ENCODE measurements around the gene PHAF1. TPM values are rescaled to one million over a fixed set of nuclear protein-coding genes. Genes with fewer than 3 reads are reported as not detected.
"Not testable (repeated sequence)": the region's sequence is repeated elsewhere in the genome, so short reads cannot be mapped to it uniquely, and the experiment has no call there.

The PHAF1 gene
- total RNA-seq, 1 experiment from 2014 or later = 15.7 TPM

DNA sequence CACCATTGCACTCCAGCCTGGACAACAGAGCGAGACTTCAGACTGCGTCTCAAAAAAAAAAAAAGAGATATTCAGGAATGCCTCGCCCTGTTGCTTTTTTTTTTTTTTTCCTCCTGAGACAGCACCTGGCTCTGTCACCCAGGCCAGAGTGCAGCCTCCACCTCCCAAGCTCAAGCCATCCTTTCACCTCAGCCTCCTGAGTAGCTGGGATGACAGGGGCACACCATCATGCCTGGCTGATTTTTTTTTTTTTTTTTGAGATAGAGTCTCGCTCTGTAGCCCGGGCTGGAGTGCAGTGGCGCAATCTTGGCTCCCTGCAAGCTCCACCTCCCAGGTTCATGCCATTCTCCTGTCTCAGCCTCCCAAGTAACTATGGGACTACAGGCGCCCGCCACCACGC is 8.0 kb downstream of the PHAF1 start:
- intact Hi-C loops (cut with micrococcal nuclease; ENCODE audit: unreplicated experiment) = no loop called here
- ChIA-PET POLR2A (interaction anchor here (0.6 kb wide), 1 partner anchor 14 kb away, joined by 3 read pairs; no protein-coding TSS in a partner anchor), CTCF (interaction anchor here (0.6 kb wide), 1 partner anchor 143 kb away, joined by 4 read pairs; no protein-coding TSS in a partner anchor)
- Histone ChIP-seq H3K4me1 (ENCODE audit: control insufficient read depth, insufficient read depth, low read length) (no peaks in the 10 kb centered on the region), H3K9me3 (ENCODE audit: control insufficient read depth, insufficient read depth, low read depth, low read length) (no peaks in the 10 kb centered on the region), H3K4me3 (ENCODE audit: low read depth in 2 of 2, low read length in 2 of 2) (no peak overlapping the region), H3K36me3 (ENCODE audit: control insufficient read depth, insufficient read depth, low read length) (no peaks in the 10 kb centered on the region; the same call in 1 of the 2 replicates), H3K27ac (ENCODE audit: low read length) (no peak overlapping the region), H3K27me3 (ENCODE audit: control insufficient read depth, insufficient read depth, low read length) (no peaks in the 10 kb centered on the region)
- no peak for DNase-seq (ENCODE audit: low read depth, low spot score)
- BruUV-seq (replicated peaks) = no TSS peak
- in situ Hi-C loops (cut with HindIII; ENCODE audit: low pct_unique_long_range_greater_than_20kb, low sequenced_read_pairs) = no loop called here
- TF ChIP-seq POLR2AphosphoS5 (IDR thresholded peaks at IDR 0.05; ENCODE audit: low read depth, low read length) (no peak), TCF7L2 (IDR thresholded peaks at IDR 0.05; ENCODE audit: low read depth, low read length) (no peak), SIN3A (IDR thresholded peaks at IDR 0.05; ENCODE audit: borderline replicate concordance, insufficient read depth, low read depth, low read length) (no peak), CTCF (IDR thresholded peaks at IDR 0.05) (no peak)
- TF ChIP-seq, protein P1, sequence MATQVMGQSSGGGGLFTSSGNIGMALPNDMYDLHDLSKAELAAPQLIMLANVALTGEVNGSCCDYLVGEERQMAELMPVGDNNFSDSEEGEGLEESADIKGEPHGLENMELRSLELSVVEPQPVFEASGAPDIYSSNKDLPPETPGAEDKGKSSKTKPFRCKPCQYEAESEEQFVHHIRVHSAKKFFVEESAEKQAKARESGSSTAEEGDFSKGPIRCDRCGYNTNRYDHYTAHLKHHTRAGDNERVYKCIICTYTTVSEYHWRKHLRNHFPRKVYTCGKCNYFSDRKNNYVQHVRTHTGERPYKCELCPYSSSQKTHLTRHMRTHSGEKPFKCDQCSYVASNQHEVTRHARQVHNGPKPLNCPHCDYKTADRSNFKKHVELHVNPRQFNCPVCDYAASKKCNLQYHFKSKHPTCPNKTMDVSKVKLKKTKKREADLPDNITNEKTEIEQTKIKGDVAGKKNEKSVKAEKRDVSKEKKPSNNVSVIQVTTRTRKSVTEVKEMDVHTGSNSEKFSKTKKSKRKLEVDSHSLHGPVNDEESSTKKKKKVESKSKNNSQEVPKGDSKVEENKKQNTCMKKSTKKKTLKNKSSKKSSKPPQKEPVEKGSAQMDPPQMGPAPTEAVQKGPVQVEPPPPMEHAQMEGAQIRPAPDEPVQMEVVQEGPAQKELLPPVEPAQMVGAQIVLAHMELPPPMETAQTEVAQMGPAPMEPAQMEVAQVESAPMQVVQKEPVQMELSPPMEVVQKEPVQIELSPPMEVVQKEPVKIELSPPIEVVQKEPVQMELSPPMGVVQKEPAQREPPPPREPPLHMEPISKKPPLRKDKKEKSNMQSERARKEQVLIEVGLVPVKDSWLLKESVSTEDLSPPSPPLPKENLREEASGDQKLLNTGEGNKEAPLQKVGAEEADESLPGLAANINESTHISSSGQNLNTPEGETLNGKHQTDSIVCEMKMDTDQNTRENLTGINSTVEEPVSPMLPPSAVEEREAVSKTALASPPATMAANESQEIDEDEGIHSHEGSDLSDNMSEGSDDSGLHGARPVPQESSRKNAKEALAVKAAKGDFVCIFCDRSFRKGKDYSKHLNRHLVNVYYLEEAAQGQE (IDR thresholded peaks at IDR 0.05; ENCODE audit: insufficient read depth in 1 of 2, low read depth in 2 of 2, low read length in 1 of 2) = no peak
- no peak for ATAC-seq

DNA sequence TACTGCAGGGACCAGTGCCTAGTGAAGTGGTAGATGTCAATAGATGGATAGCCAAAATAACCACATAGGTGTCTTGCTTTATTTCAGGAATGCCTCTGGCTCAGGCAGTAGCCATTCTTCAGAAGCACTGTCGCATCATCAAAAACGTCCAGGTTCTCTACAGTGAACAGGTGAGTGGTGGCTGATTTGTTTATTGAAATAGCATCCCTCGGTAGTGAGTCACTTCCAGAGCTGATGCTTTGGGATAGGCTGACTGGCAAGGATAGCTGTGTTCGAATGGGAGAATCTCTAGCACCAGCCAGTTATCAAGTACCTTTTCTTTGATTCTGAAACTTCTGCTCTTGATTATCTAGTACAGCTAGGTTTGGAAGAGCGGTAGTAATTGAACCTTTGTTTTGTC is 10.3 kb downstream of the PHAF1 start:
- ATAC-seq (no peak), DNase-seq (ENCODE audit: low read depth, low spot score) (no peak)
- TF ChIP-seq, protein P1 (IDR thresholded peaks at IDR 0.05; ENCODE audit: insufficient read depth in 1 of 2, low read depth in 2 of 2, low read length in 1 of 2) = no peak
- TF ChIP-seq TCF7L2 (IDR thresholded peaks at IDR 0.05; ENCODE audit: low read depth, low read length) (no peak), POLR2AphosphoS5 (IDR thresholded peaks at IDR 0.05; ENCODE audit: low read depth, low read length) (no peak), SIN3A (IDR thresholded peaks at IDR 0.05; ENCODE audit: borderline replicate concordance, insufficient read depth, low read depth, low read length) (no peak), CTCF (IDR thresholded peaks at IDR 0.05) (no peak)
- ChIA-PET CTCF (no interaction called here), POLR2A (no interaction called here)
- Histone ChIP-seq H3K27ac (ENCODE audit: low read length) (no peak overlapping the region), H3K4me1 (ENCODE audit: control insufficient read depth, insufficient read depth, low read length) (no peaks in the 10 kb centered on the region), H3K36me3 (ENCODE audit: control insufficient read depth, insufficient read depth, low read length) (no peaks in the 10 kb centered on the region; the same call in 1 of the 2 replicates), H3K27me3 (ENCODE audit: control insufficient read depth, insufficient read depth, low read length) (no peaks in the 10 kb centered on the region), H3K4me3 (ENCODE audit: low read depth in 2 of 2, low read length in 2 of 2) (no peak overlapping the region), H3K9me3 (ENCODE audit: control insufficient read depth, insufficient read depth, low read depth, low read length) (no peaks in the 10 kb centered on the region)
- no TSS peak for BruUV-seq (replicated peaks)
- in situ Hi-C loops (cut with HindIII; ENCODE audit: low pct_unique_long_range_greater_than_20kb, low sequenced_read_pairs) (no loop called here), intact Hi-C loops (cut with micrococcal nuclease; ENCODE audit: unreplicated experiment) (no loop called here)

DNA sequence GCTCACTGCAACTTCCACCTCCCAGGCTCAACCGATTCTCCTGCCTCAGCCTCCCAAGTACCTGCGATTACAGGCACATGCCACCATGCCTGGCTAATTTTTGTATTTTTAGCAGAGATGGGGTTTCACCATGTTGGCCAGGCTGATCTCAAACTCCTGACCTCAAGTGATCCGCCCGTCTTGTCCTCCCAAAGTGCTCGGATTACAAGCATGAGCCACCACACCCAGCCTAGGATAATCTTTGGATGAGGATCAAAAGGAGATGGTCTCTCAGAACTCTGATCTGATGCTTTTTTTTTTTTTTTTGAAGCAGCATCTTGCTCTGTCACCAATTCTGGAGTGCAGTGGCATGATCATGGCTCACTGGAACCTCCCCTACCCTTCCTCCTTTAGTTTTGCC is 13.1 kb downstream of the PHAF1 start:
- H3K27me3 ChIP-seq (ENCODE audit: control insufficient read depth, insufficient read depth, low read length); intact Hi-C loops (cut with micrococcal nuclease; ENCODE audit: unreplicated experiment); H3K4me1 ChIP-seq (ENCODE audit: control insufficient read depth, insufficient read depth, low read length); POLR2A ChIA-PET; H3K27ac ChIP-seq (ENCODE audit: low read length); H3K4me3 ChIP-seq (ENCODE audit: low read depth in 2 of 2, low read length in 2 of 2); H3K36me3 ChIP-seq (ENCODE audit: control insufficient read depth, insufficient read depth, low read length); in situ Hi-C loops (cut with HindIII; ENCODE audit: low pct_unique_long_range_greater_than_20kb, low sequenced_read_pairs); H3K9me3 ChIP-seq (ENCODE audit: control insufficient read depth, insufficient read depth, low read depth, low read length); ATAC-seq; DNase-seq (ENCODE audit: low read depth, low spot score); BruUV-seq (replicated peaks): not testable (repeated sequence)
- CTCF ChIA-PET = interaction anchor here (0.7 kb wide), 1 partner anchor 98 kb away, joined by 11 read pairs; no protein-coding TSS in a partner anchor

Measured in Panc1 (cell line).